ENCODE data around the gene SAMD4A.

SAMD4A gene, protein sequence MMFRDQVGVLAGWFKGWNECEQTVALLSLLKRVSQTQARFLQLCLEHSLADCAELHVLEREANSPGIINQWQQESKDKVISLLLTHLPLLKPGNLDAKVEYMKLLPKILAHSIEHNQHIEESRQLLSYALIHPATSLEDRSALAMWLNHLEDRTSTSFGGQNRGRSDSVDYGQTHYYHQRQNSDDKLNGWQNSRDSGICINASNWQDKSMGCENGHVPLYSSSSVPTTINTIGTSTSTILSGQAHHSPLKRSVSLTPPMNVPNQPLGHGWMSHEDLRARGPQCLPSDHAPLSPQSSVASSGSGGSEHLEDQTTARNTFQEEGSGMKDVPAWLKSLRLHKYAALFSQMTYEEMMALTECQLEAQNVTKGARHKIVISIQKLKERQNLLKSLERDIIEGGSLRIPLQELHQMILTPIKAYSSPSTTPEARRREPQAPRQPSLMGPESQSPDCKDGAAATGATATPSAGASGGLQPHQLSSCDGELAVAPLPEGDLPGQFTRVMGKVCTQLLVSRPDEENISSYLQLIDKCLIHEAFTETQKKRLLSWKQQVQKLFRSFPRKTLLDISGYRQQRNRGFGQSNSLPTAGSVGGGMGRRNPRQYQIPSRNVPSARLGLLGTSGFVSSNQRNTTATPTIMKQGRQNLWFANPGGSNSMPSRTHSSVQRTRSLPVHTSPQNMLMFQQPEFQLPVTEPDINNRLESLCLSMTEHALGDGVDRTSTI

DNA sequence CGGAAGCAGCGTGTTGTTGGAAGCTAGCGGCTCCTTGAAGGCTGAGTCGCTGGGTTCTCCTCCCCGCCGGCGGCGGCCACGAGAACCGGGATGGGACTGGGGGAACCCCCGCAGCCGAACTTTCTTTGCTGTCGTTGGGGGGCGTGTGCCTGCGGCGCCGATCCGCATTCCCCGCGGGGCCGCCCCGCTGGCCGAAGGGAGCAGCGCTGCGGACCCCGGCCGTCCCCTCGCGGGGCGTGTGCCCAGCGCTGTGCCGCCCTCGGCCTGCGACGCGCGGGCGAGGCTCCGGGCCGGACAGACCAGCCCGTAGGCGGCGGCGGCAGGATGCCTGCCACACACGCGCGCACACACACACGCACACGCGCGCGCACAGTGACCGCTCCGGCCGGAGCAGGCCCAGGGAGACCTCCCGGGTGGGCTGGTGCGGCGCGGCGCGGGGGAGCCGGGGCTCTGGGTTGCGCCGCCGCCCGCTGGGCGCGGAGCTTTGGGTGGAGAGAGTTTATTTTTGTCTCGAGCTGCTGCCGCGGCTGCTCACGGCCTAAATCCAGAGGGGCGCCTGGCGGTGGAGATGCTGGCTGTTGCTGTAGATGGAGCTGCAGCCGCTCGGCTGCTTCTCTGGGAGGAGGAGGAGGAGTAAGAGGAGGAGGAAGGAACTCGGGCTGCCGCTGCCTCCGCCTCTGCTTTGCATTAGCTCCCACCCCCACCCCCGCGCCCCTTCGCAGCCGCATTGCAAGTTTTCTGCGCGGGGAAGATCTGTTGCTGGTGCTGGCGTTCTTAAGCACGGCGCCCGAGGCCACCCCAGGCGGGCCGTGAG is at the start of gene SAMD4A:
SAMD4A (plus strand) TSS at position 719 of the 814 bp plus-strand sequence. CDS start 789 bp downstream, outside the sequence.
- Histone ChIP-seq H3K9ac (ENCODE audit: low read depth, low read length) (peak within 1 kb of the TSS; percentile 93), H3K9me3 (ENCODE audit: control insufficient read depth, insufficient read depth, low read length) (no peaks in the 10 kb centered on the region), H3K4me1 (ENCODE audit: insufficient read depth, low read length) (peaks cover 12% of the 10 kb centered on the region), H3K36me3 (ENCODE audit: insufficient read depth, low read length) (no peaks in the 10 kb centered on the region)

DNA sequence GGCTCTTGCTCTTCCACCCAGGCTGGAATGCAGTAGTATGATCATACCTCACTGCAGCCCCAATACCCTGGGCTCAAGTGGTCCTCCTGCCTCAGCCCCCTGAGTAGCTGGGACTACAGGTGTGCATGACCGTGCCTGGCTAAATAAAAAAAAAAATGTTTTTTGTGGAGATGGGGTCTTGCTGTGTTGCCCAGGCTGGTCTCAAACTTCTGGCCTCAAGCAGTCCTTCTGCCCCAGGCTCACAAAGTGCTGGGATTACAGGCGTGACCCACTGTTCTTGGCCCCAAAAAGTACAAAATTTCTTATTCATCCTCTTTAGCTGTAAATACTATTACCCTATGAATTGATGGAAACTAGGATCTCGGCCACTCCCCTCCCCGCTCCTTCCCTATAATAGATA is 42.5 kb upstream of the SAMD4A start:
- no peaks in the 10 kb centered on the region for H3K36me3 ChIP-seq (ENCODE audit: insufficient read depth, low read length)
- no peak overlapping the region for H3K9ac ChIP-seq (ENCODE audit: low read depth, low read length)
- H3K4me1 ChIP-seq (ENCODE audit: insufficient read depth, low read length): no peaks in the 10 kb centered on the region
- H3K9me3 ChIP-seq (ENCODE audit: control insufficient read depth, insufficient read depth, low read length): no peaks in the 10 kb centered on the region

DNA sequence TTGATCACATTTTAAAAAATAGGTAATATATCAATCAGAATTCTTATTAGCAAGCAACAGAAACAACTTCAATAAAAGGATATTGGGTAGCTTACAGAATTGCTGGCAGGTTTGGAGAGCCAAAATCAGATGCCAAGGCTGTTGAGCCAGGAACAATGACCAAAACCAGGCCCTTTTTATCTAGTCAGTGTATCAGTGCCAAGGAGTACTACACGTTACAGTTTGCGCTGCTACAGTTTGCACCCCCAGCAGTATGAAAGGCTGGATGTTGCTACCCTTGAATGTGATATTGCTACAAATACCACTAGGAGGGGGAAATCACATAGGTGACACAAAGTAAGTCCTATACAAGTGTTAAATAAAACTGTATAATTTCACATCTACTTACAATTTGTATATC is 38.0 kb upstream of the SAMD4A start:
- no peak overlapping the region for H3K9ac ChIP-seq (ENCODE audit: low read depth, low read length)
- H3K4me1 ChIP-seq (ENCODE audit: insufficient read depth, low read length): peaks cover 2% of the 10 kb centered on the region; the same call in 1 of the 2 replicates
- no peaks in the 10 kb centered on the region for H3K9me3 ChIP-seq (ENCODE audit: control insufficient read depth, insufficient read depth, low read length)
- H3K36me3 ChIP-seq (ENCODE audit: insufficient read depth, low read length): no peaks in the 10 kb centered on the region

DNA sequence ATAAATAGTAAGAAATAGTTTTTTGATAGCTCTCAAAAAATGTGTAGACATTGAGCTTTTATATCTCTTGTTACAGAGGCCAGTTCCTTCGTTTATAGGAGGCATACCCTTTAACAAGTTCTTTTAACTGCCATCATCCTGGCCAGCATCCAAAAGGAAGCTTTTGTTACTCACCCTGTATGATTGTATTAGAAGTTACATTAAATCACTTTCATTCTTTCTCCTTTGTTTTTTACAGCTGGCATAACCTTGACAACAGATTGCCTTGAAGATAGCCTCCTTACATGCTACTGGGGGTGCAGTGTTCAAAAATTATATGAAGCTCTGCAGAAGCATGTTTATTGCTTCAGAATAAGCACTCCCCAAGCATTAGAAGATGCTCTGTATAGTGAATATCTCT is 37.1 kb upstream of the SAMD4A start:
- Histone ChIP-seq H3K9ac (ENCODE audit: low read depth, low read length) (no peak overlapping the region), H3K9me3 (ENCODE audit: control insufficient read depth, insufficient read depth, low read length) (no peaks in the 10 kb centered on the region), H3K36me3 (ENCODE audit: insufficient read depth, low read length) (no peaks in the 10 kb centered on the region), H3K4me1 (ENCODE audit: insufficient read depth, low read length) (peaks cover 2% of the 10 kb centered on the region; the same call in 1 of the 2 replicates)

DNA sequence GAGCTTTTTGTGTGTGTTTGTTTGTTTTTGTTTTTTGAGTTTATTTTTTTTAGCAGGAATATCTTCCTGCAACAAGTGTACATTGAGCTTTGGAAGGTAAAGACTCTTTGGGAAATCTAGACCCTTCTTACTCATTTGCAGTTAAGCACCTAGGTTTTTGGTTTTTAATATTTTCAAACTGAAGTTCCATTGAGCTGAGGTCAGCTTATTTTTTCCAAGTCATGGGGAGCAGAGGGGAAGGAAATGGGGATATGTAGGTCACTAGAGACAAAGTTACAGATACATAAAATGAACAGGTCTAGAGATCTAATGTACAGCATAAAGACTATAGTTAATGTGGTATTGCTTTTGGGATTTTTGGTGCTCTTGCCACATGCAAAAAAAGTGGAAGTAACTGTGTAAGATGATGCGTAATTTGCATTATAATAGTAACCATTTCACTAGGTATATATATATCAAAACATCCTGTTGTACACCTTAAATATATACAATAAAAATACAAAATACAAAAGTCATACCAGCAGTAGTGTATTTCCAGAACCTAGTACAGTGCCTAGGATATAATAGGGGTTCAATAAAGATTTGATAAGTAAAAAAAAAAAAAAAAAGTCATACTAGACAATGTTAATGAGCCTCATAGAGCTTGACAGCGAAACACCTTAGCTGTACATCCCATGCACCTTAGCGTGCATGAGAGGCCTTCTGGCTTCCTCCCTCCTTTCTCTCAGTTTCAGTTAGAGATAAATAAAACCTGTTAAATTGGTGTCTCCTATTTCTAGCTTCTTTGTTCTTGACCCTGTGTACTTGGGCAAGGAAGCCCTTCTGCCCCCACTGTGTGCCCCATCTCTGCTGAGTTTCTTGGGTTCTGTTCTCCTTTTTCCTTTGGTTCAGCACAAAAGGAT is 34.6 kb upstream of the SAMD4A start:
- Histone ChIP-seq H3K9me3 (ENCODE audit: control insufficient read depth, insufficient read depth, low read length) (no peaks in the 10 kb centered on the region), H3K9ac (ENCODE audit: low read depth, low read length) (no peak overlapping the region), H3K36me3 (ENCODE audit: insufficient read depth, low read length) (no peaks in the 10 kb centered on the region), H3K4me1 (ENCODE audit: insufficient read depth, low read length) (peaks cover 12% of the 10 kb centered on the region; the same call in 1 of the 2 replicates)

DNA sequence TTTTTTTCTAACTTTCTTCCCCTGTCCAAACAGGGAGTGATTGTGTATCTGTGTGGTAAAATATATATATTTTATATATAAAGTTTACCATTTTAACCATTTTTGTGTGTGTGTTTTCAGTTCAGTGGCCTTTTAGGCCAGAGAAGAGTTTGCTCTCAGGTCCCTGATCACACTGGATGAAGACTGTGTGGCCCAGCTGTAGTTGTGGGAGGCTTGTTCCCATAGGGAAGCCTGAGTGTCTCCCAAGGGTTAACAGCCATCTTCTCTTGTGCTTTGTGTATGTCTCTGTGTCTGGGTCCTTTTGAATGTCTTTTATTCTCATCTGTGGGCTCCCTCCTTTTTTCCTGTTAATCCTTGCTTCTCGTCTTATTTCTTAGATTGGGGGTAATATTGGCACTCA is 33.8 kb upstream of the SAMD4A start:
- H3K9ac ChIP-seq (ENCODE audit: low read depth, low read length): no peak overlapping the region
- H3K4me1 ChIP-seq (ENCODE audit: insufficient read depth, low read length): peaks cover 12% of the 10 kb centered on the region; the same call in 1 of the 2 replicates
- no peaks in the 10 kb centered on the region for H3K9me3 ChIP-seq (ENCODE audit: control insufficient read depth, insufficient read depth, low read length)
- H3K36me3 ChIP-seq (ENCODE audit: insufficient read depth, low read length): 0 out of 2 replicates have a peak, but pooled peaks cover 2% of the 10 kb centered on the region

DNA sequence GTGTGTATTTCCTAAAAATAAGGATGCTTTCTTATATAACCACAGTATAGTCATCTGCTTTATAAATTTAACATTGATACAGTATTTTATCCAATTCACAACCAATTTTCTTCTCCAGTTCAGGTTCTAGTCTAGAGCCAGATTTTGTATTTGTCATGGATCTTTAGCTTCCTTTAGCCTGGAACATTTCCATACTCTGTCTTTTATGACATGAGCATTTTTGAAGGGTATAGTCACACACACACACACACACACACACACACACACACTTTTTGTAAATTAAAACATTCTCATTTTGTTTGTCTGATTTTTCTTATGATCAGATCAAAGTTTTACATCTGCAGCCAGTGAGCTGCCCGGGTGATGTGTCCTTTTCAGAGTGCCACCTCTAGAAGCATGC is 31.8 kb upstream of the SAMD4A start:
- H3K36me3 ChIP-seq (ENCODE audit: insufficient read depth, low read length): 0 out of 2 replicates have a peak, but pooled peaks cover 3% of the 10 kb centered on the region
- H3K9ac ChIP-seq (ENCODE audit: low read depth, low read length): no peak overlapping the region
- no peaks in the 10 kb centered on the region for H3K9me3 ChIP-seq (ENCODE audit: control insufficient read depth, insufficient read depth, low read length)
- peaks cover 12% of the 10 kb centered on the region; the same call in 1 of the 2 replicates for H3K4me1 ChIP-seq (ENCODE audit: insufficient read depth, low read length)

DNA sequence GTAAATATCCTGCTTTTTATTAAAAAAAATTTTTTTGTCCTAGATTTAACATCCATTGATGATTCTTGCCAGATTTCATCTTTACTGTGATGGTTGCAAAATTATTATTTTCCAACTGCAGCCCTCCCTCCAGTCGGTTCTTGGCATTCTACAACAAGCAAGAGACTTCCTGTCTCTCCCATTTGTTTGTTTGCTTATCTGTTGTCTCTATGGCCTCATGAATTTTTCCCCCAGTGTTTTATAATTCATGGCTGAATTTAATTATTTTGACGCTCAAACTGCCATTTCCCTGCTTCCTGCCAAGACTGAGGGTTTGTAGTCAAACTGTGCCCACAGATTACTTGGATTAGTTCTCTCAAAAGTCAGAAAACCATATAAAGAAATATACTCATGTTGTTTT is 31.3 kb upstream of the SAMD4A start:
- no peak overlapping the region for H3K9ac ChIP-seq (ENCODE audit: low read depth, low read length)
- H3K4me1 ChIP-seq (ENCODE audit: insufficient read depth, low read length): peaks cover 12% of the 10 kb centered on the region; the same call in 1 of the 2 replicates
- 0 out of 2 replicates have a peak, but pooled peaks cover 3% of the 10 kb centered on the region for H3K36me3 ChIP-seq (ENCODE audit: insufficient read depth, low read length)
- no peaks in the 10 kb centered on the region for H3K9me3 ChIP-seq (ENCODE audit: control insufficient read depth, insufficient read depth, low read length)

DNA sequence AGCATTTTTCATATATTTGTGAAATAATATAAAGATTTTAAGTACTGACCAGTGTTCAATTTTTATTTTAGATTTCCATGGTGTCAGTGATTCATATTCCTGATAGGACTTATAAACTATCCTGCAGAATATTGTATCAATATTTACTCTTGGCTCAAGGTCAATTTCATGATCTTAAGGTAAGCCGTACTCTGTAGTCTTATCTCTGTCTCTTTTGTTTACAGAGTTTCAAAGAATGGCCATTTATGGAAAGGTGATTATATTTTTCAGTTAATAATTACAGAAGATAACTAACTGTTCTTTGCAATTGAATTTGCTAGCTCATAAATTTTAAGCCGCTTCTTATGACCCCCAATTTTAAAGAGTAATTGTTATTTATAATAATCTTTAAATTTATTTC is 29.3 kb upstream of the SAMD4A start:
- 0 out of 2 replicates have a peak, but pooled peaks cover 3% of the 10 kb centered on the region for H3K36me3 ChIP-seq (ENCODE audit: insufficient read depth, low read length)

DNA sequence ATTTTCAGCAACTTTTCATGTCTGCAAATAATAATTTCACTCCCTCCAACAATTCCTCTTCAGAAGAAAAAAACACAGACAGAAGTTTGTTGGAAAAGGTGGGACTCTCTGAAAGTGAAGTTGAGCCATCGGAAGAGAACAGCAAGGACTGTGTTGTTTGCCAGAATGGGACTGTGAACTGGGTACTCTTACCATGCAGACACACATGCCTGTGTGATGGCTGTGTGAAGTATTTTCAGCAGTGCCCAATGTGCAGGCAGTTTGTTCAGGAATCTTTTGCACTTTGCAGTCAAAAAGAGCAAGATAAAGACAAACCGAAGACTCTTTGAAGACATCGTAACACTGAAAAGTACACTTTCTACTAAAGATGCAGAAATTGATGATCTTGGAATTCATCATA is 28.9 kb upstream of the SAMD4A start:
- Histone ChIP-seq H3K4me1 (ENCODE audit: insufficient read depth, low read length) (peaks cover 10% of the 10 kb centered on the region; the same call in 1 of the 2 replicates), H3K9me3 (ENCODE audit: control insufficient read depth, insufficient read depth, low read length) (no peaks in the 10 kb centered on the region), H3K9ac (ENCODE audit: low read depth, low read length) (no peak overlapping the region), H3K36me3 (ENCODE audit: insufficient read depth, low read length) (0 out of 2 replicates have a peak, but pooled peaks cover 3% of the 10 kb centered on the region)

More for the DNA sequence above, 29.3 kb upstream of the SAMD4A start:
- peaks cover 12% of the 10 kb centered on the region; the same call in 1 of the 2 replicates for H3K4me1 ChIP-seq (ENCODE audit: insufficient read depth, low read length)
- no peaks in the 10 kb centered on the region for H3K9me3 ChIP-seq (ENCODE audit: control insufficient read depth, insufficient read depth, low read length)
- H3K9ac ChIP-seq (ENCODE audit: low read depth, low read length): no peak overlapping the region

DNA sequence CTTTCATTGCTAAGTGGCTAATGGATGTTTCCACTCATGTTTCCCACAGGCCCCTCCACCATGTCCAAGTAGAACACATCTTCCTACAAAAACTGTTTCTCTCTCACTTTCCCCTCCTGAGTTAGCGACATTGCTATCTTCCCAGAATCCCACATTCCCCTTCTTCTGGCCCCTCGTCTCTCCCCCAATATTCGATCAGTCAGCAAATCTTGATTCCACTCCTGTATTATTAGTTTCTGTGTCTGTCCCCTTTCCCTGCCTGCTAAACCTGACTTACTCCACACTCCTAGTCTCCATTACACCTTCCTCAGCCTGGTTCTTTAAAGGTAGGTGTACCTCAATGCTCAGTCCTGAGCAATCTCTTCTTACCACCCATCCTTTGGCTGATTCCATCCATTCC is 19.3 kb upstream of the SAMD4A start:
- Histone ChIP-seq H3K4me1 (ENCODE audit: insufficient read depth, low read length) (no peaks in the 10 kb centered on the region; the same call in 1 of the 2 replicates), H3K9ac (ENCODE audit: low read depth, low read length) (no peak overlapping the region), H3K36me3 (ENCODE audit: insufficient read depth, low read length) (no peaks in the 10 kb centered on the region), H3K9me3 (ENCODE audit: control insufficient read depth, insufficient read depth, low read length) (no peaks in the 10 kb centered on the region)

DNA sequence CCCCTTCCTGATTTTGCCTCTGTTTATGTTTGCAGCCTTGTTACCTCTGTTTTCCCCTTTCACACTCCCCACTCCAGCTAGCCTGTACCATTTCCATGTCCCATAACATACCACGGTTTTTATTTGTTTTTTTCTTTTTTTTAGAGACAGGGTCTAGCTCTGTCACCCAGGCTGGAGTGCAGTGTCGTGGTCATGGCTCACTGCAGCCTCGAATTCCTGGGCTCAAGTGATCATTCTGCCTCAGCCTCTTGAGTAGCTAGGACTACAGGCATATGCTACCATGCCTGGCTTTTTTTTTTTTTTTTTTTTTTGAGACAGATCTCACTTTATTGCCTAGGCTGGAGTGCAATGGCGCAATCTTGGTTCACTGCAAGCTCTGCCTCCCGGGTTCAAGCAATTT is 18.4 kb upstream of the SAMD4A start:
- Histone ChIP-seq H3K36me3 (ENCODE audit: insufficient read depth, low read length) (no peaks in the 10 kb centered on the region), H3K9me3 (ENCODE audit: control insufficient read depth, insufficient read depth, low read length) (no peaks in the 10 kb centered on the region), H3K4me1 (ENCODE audit: insufficient read depth, low read length) (no peaks in the 10 kb centered on the region; the same call in 1 of the 2 replicates), H3K9ac (ENCODE audit: low read depth, low read length) (no peak overlapping the region)

DNA sequence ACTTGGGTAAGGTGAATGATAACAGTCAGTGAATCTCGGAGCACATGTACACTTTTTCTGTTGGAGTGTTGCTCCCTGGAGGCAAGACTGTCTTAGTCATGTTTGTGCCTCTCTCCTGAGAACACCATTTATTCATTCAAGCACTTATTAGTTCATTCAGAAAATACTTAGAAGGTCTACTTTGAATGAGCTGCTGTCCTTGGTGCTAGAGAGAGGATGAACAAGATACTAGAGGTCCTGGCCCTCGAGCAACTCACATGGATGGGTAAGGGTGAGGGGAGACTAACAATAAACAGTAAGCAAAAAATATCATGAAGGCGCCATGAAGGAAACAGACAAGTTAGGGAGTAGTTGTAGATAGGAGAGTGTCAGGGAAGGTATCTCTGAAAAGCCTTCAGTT is 17.1 kb upstream of the SAMD4A start:
- Histone ChIP-seq H3K36me3 (ENCODE audit: insufficient read depth, low read length) (no peaks in the 10 kb centered on the region), H3K4me1 (ENCODE audit: insufficient read depth, low read length) (no peaks in the 10 kb centered on the region; the same call in 1 of the 2 replicates), H3K9me3 (ENCODE audit: control insufficient read depth, insufficient read depth, low read length) (no peaks in the 10 kb centered on the region), H3K9ac (ENCODE audit: low read depth, low read length) (no peak overlapping the region)
